GM12878 (cell line): ENCODE results near the gene IRF2BP1. TPM values are rescaled to one million over a fixed set of nuclear protein-coding genes. Genes with fewer than 3 reads are reported as not detected.

Experiments used
- polyA plus RNA-seq, 11 experiments: library from polyadenylated mRNA; depleted of rRNA in 4 of 11; unstranded in 6 of 11; stranded (reverse) in 5 of 11; fragments of >200 nt; fragmentation: Nextera tagmentation in 4 of 11; fragmentation: Illumina TruSeq in 1 of 11; extraction: Ambion mirVana in 4 of 11; extraction: Trizol in 1 of 11; gene quantifications; 1 replicate in 1 of 11; 2 replicates in 10 of 11; pipeline versions ENCODE4 v1.2.1 to v1.2.3, GENCODE V29; 2011 to 2016; ENCODE audit warnings: inconsistent platforms in 2 of 11, missing spikeins in 2 of 11, low read depth in 1 of 11
- total RNA-seq, 4 experiments: library from RNA; depleted of rRNA in 3 of 4; stranded (reverse); fragments of >200 nt in 3 of 4; fragmentation: Illumina TruSeq in 1 of 4; extraction: Trizol in 1 of 4; gene quantifications; 2 replicates each; pipeline versions ENCODE4 v1.2.1 to v1.2.3, GENCODE V29; 2013 to 2021

The IRF2BP1 gene
- total and polyA plus RNA-seq, 10 of the 15 experiments (the other 5 are each of a cell fraction or from before 2014, with no cell fraction given) = 0.31 to 24.4 (median 4.4) TPM

Other genes with a start within 250 kb of the IRF2BP1 start
Only the 7 nearest of the 19 such genes appear.
- gene DMWD, start 93.3 kb downstream of the IRF2BP1 start, total RNA-seq (2014; rRNA removed) = 28.7 and 31.2 TPM in 2 replicates
- gene DMWD, start 93.3 kb downstream of the IRF2BP1 start, total RNA-seq (2014; rRNA removed; fragmentation: Illumina TruSeq; extraction: Trizol) = 15.7 and 17.8 TPM in 2 replicates
- gene DMWD, start 93.3 kb downstream of the IRF2BP1 start, total RNA-seq (2021) = 51.3 and 56.0 TPM in 2 replicates
- gene DMWD, start 93.3 kb downstream of the IRF2BP1 start, polyA plus RNA-seq (2011; rRNA removed) = 8.2 and 13.2 TPM in 2 replicates
- 5.3 and 10.1 TPM in 2 replicates for gene DMWD, start 93.3 kb downstream of the IRF2BP1 start, polyA plus RNA-seq (2014; fragmentation: Illumina TruSeq; extraction: Trizol)
- 1 to 10 TPM; 3.5 to 3.8 TPM for gene DMWD, start 93.3 kb downstream of the IRF2BP1 start, polyA plus RNA-seq (2014; fragmentation: Nextera tagmentation; extraction: Ambion mirVana)
- 31.7 and 38.9 TPM in 2 replicates for gene DMWD, start 93.3 kb downstream of the IRF2BP1 start, polyA plus RNA-seq (2014; rRNA removed)
- gene DMWD, start 93.3 kb downstream of the IRF2BP1 start, polyA plus RNA-seq (2016; fragmentation: Nextera tagmentation; extraction: Ambion mirVana) = 1 to 10 TPM; 5.2 to 7.6 TPM
- gene RSPH6A, start 70.8 kb downstream of the IRF2BP1 start, total RNA-seq (2014; rRNA removed) = 0.06 and 0.16 TPM in 2 replicates
- gene RSPH6A, start 70.8 kb downstream of the IRF2BP1 start, total RNA-seq (2014; rRNA removed; fragmentation: Illumina TruSeq; extraction: Trizol) = 0.14 and 0.18 TPM in 2 replicates
- 0.37 and 0.41 TPM in 2 replicates for gene RSPH6A, start 70.8 kb downstream of the IRF2BP1 start, total RNA-seq (2021)
- 0.06 TPM in 1 of 2 replicates, not detected in the other for gene RSPH6A, start 70.8 kb downstream of the IRF2BP1 start, polyA plus RNA-seq (2011; rRNA removed)
- gene RSPH6A, start 70.8 kb downstream of the IRF2BP1 start, polyA plus RNA-seq (2014; fragmentation: Illumina TruSeq; extraction: Trizol) = 0.03 TPM in 1 of 2 replicates, not detected in the other
- not detected for gene RSPH6A, start 70.8 kb downstream of the IRF2BP1 start, polyA plus RNA-seq (2014; fragmentation: Nextera tagmentation; extraction: Ambion mirVana)
- 0.29 and 0.37 TPM in 2 replicates for gene RSPH6A, start 70.8 kb downstream of the IRF2BP1 start, polyA plus RNA-seq (2014; rRNA removed)
- gene RSPH6A, start 70.8 kb downstream of the IRF2BP1 start, polyA plus RNA-seq (2016; fragmentation: Nextera tagmentation; extraction: Ambion mirVana) = under 1 TPM in 1 of 2 experiments, not detected in 1; 0.25 TPM
- 41.3 and 51.1 TPM in 2 replicates for gene SYMPK, start 23.0 kb downstream of the IRF2BP1 start, total RNA-seq (2014; rRNA removed)
- gene SYMPK, start 23.0 kb downstream of the IRF2BP1 start, total RNA-seq (2014; rRNA removed; fragmentation: Illumina TruSeq; extraction: Trizol) = 30.3 and 33.9 TPM in 2 replicates
- 107 and 109 TPM in 2 replicates for gene SYMPK, start 23.0 kb downstream of the IRF2BP1 start, total RNA-seq (2021)
- 65.6 and 105 TPM in 2 replicates for gene SYMPK, start 23.0 kb downstream of the IRF2BP1 start, polyA plus RNA-seq (2011; rRNA removed)
- 46.5 and 72.4 TPM in 2 replicates for gene SYMPK, start 23.0 kb downstream of the IRF2BP1 start, polyA plus RNA-seq (2014; fragmentation: Illumina TruSeq; extraction: Trizol)
- gene SYMPK, start 23.0 kb downstream of the IRF2BP1 start, polyA plus RNA-seq (2014; fragmentation: Nextera tagmentation; extraction: Ambion mirVana) = under 1 TPM; 0.49 to 0.79 TPM
- gene SYMPK, start 23.0 kb downstream of the IRF2BP1 start, polyA plus RNA-seq (2014; rRNA removed) = 88.0 and 99.6 TPM in 2 replicates
- gene SYMPK, start 23.0 kb downstream of the IRF2BP1 start, polyA plus RNA-seq (2016; fragmentation: Nextera tagmentation; extraction: Ambion mirVana) = 10 to 100 TPM; 30.4 to 30.8 TPM
- 0.11 TPM in 2 replicates for gene FOXA3, start 21.8 kb downstream of the IRF2BP1 start, total RNA-seq (2014; rRNA removed)
- gene FOXA3, start 21.8 kb downstream of the IRF2BP1 start, total RNA-seq (2014; rRNA removed; fragmentation: Illumina TruSeq; extraction: Trizol) = 0.09 TPM in 1 of 2 replicates, not detected in the other
- 0.31 TPM in 1 of 2 replicates, not detected in the other for gene FOXA3, start 21.8 kb downstream of the IRF2BP1 start, total RNA-seq (2021)
- gene FOXA3, start 21.8 kb downstream of the IRF2BP1 start, polyA plus RNA-seq (2011; rRNA removed) = 0.65 and 0.83 TPM in 2 replicates
- not detected in 2 replicates for gene FOXA3, start 21.8 kb downstream of the IRF2BP1 start, polyA plus RNA-seq (2014; fragmentation: Illumina TruSeq; extraction: Trizol)
- gene FOXA3, start 21.8 kb downstream of the IRF2BP1 start, polyA plus RNA-seq (2014; fragmentation: Nextera tagmentation; extraction: Ambion mirVana) = under 1 TPM in 1 of 2 experiments, not detected in 1; 0.04 TPM
- 0.05 TPM in 2 replicates for gene FOXA3, start 21.8 kb downstream of the IRF2BP1 start, polyA plus RNA-seq (2014; rRNA removed)
- gene FOXA3, start 21.8 kb downstream of the IRF2BP1 start, polyA plus RNA-seq (2016; fragmentation: Nextera tagmentation; extraction: Ambion mirVana) = not detected
- gene MYPOP, start 16.5 kb upstream of the IRF2BP1 start, total RNA-seq (2014; rRNA removed) = 1.7 and 2.1 TPM in 2 replicates
- 1.1 and 1.2 TPM in 2 replicates for gene MYPOP, start 16.5 kb upstream of the IRF2BP1 start, total RNA-seq (2014; rRNA removed; fragmentation: Illumina TruSeq; extraction: Trizol)
- 9.4 TPM in 2 replicates for gene MYPOP, start 16.5 kb upstream of the IRF2BP1 start, total RNA-seq (2021)
- 0.52 and 1.1 TPM in 2 replicates for gene MYPOP, start 16.5 kb upstream of the IRF2BP1 start, polyA plus RNA-seq (2011; rRNA removed)
- gene MYPOP, start 16.5 kb upstream of the IRF2BP1 start, polyA plus RNA-seq (2014; fragmentation: Illumina TruSeq; extraction: Trizol) = 0.92 and 2.3 TPM in 2 replicates
- gene MYPOP, start 16.5 kb upstream of the IRF2BP1 start, polyA plus RNA-seq (2014; fragmentation: Nextera tagmentation; extraction: Ambion mirVana) = 1 to 10 TPM in 1 of 2 experiments, under 1 TPM in 1; 0.47 to 1.7 TPM
- 4.6 and 5.8 TPM in 2 replicates for gene MYPOP, start 16.5 kb upstream of the IRF2BP1 start, polyA plus RNA-seq (2014; rRNA removed)
- 1 to 10 TPM in 1 of 2 experiments, under 1 TPM in 1; 0.70 to 1.1 TPM for gene MYPOP, start 16.5 kb upstream of the IRF2BP1 start, polyA plus RNA-seq (2016; fragmentation: Nextera tagmentation; extraction: Ambion mirVana)
- not detected in 2 replicates for gene NANOS2, start 28.6 kb upstream of the IRF2BP1 start, total RNA-seq (2014; rRNA removed)
- gene NANOS2, start 28.6 kb upstream of the IRF2BP1 start, total RNA-seq (2014; rRNA removed; fragmentation: Illumina TruSeq; extraction: Trizol) = not detected in 2 replicates
- not detected in 2 replicates for gene NANOS2, start 28.6 kb upstream of the IRF2BP1 start, total RNA-seq (2021)
- gene NANOS2, start 28.6 kb upstream of the IRF2BP1 start, polyA plus RNA-seq (2011; rRNA removed) = not detected in 2 replicates
- gene NANOS2, start 28.6 kb upstream of the IRF2BP1 start, polyA plus RNA-seq (2014; fragmentation: Illumina TruSeq; extraction: Trizol) = not detected in 2 replicates
- not detected for gene NANOS2, start 28.6 kb upstream of the IRF2BP1 start, polyA plus RNA-seq (2014; fragmentation: Nextera tagmentation; extraction: Ambion mirVana)
- 0.04 TPM in 1 of 2 replicates, not detected in the other for gene NANOS2, start 28.6 kb upstream of the IRF2BP1 start, polyA plus RNA-seq (2014; rRNA removed)
- gene NANOS2, start 28.6 kb upstream of the IRF2BP1 start, polyA plus RNA-seq (2016; fragmentation: Nextera tagmentation; extraction: Ambion mirVana) = not detected
- not detected in 2 replicates for gene NOVA2, start 87.7 kb upstream of the IRF2BP1 start, total RNA-seq (2014; rRNA removed)
- under 0.01 TPM in 1 of 2 replicates, not detected in the other for gene NOVA2, start 87.7 kb upstream of the IRF2BP1 start, total RNA-seq (2014; rRNA removed; fragmentation: Illumina TruSeq; extraction: Trizol)
- 0.03 and 0.44 TPM in 2 replicates for gene NOVA2, start 87.7 kb upstream of the IRF2BP1 start, total RNA-seq (2021)
- gene NOVA2, start 87.7 kb upstream of the IRF2BP1 start, polyA plus RNA-seq (2011; rRNA removed) = not detected in 2 replicates
- gene NOVA2, start 87.7 kb upstream of the IRF2BP1 start, polyA plus RNA-seq (2014; fragmentation: Illumina TruSeq; extraction: Trizol) = 0.03 TPM in 2 replicates
- under 1 TPM in 1 of 2 experiments, not detected in 1; under 0.01 TPM for gene NOVA2, start 87.7 kb upstream of the IRF2BP1 start, polyA plus RNA-seq (2014; fragmentation: Nextera tagmentation; extraction: Ambion mirVana)
- 0.05 TPM in 1 of 2 replicates, not detected in the other for gene NOVA2, start 87.7 kb upstream of the IRF2BP1 start, polyA plus RNA-seq (2014; rRNA removed)
- under 1 TPM in 1 of 2 experiments, not detected in 1; 0.03 TPM for gene NOVA2, start 87.7 kb upstream of the IRF2BP1 start, polyA plus RNA-seq (2016; fragmentation: Nextera tagmentation; extraction: Ambion mirVana)